HFF-Myc (cell line): ENCODE results near the gene ARID5B.
A peak's percentile ranks its signal among the peaks of the same experiment; 100 is the strongest.
"Not testable (repeated sequence)": the region's sequence is repeated elsewhere in the genome, so short reads cannot be mapped to it uniquely, and the experiment has no call there.

ENCODE experiments used
- DNase-seq: peaks from one replicate; pipeline ENCODE4 v3.0.0-alpha.2; 2011; ENCODE audit warnings: low read depth; ENCODE audit errors: extremely low read depth
- H3K4me3 ChIP-seq: replicated peaks from 2 replicates; pipeline ENCODE4 v1.5.1; 2011; ENCODE audit warnings: low read depth, mild to moderate bottlenecking, control low read depth, low read length
- TF ChIP-seq, protein P1 (sequence below): IDR thresholded peaks from 2 replicates; pipeline ENCODE4 v1.5.1; 2012; ENCODE audit warnings: mild to moderate bottlenecking, low read depth, low read length, control low read depth; ENCODE audit errors: missing control alignments

The ARID5B gene

DNA sequence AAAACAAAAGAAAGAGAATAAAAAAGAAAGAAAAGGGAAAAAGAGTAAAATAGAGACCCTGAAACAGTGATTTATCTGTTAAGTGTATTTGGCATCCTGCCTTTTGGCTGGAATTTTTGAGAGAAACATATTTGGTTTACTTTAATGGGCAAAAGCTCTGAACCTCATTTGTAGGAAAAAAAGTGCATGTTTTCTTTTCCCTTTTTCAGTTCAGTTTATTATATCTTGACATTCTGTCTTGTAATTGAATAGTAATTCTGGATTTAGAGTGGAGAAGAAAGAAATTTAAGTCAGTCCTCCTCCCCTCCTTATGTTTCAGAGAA, 69.5 kb downstream of the ARID5B start:
- no peak overlapping the region for H3K4me3 ChIP-seq
- TF ChIP-seq, protein P1, sequence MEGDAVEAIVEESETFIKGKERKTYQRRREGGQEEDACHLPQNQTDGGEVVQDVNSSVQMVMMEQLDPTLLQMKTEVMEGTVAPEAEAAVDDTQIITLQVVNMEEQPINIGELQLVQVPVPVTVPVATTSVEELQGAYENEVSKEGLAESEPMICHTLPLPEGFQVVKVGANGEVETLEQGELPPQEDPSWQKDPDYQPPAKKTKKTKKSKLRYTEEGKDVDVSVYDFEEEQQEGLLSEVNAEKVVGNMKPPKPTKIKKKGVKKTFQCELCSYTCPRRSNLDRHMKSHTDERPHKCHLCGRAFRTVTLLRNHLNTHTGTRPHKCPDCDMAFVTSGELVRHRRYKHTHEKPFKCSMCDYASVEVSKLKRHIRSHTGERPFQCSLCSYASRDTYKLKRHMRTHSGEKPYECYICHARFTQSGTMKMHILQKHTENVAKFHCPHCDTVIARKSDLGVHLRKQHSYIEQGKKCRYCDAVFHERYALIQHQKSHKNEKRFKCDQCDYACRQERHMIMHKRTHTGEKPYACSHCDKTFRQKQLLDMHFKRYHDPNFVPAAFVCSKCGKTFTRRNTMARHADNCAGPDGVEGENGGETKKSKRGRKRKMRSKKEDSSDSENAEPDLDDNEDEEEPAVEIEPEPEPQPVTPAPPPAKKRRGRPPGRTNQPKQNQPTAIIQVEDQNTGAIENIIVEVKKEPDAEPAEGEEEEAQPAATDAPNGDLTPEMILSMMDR = no peak
- DNase-seq = no peak

- no peak overlapping the region for H3K4me3 ChIP-seq
- no peak for DNase-seq
- TF ChIP-seq, protein P1 = no peak
Measured at GRCh38 chr10:61973169-61973568, 71.7 kb downstream of the ARID5B start.

GRCh38 chr10:61973906-61974305, 72.4 kb downstream of the ARID5B start:
- no peak for DNase-seq
- TF ChIP-seq, protein P1 = no peak
- no peak overlapping the region; the same call in 1 of the 2 replicates for H3K4me3 ChIP-seq

DNA sequence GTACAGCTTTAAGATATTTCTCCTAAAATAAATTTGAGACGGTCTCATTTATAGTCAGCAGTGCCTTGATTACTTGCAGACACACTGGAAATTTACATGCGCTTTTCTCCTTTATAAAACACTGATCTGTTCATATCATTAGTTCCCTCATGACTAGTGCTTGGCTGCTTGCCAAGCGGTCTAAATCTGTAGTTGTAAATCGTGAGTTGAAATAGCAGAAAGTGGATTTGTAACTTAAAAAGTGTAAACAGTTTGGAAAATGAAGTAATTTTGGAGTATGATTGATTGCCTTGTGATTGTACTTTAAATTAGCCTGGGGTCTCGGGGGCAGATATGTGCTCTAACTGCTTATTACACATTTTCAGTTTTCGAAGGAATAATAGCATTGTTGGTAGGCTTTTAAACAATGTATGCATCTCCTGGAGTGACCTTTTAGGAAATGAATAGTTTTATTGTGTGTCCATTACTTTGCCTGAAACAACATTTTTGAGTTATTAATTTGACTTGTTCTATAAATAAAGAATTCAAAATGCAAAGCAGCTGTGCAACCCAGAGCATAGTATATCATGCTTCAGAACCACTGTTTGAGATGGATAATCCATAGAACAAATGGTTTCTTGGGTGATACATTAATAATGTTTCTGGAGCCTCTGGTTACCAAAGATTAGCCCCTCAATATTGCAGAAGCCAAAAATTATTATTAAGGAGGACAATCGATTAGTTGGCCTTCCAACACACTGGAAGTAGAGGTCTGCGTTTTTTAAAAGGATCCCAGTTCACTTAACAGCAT, 73.3 kb downstream of the ARID5B start:
- DNase-seq = peak; percentile 63
- H3K4me3 ChIP-seq = peak overlapping the region; percentile 18
- TF ChIP-seq, protein P1 = no peak

DNA sequence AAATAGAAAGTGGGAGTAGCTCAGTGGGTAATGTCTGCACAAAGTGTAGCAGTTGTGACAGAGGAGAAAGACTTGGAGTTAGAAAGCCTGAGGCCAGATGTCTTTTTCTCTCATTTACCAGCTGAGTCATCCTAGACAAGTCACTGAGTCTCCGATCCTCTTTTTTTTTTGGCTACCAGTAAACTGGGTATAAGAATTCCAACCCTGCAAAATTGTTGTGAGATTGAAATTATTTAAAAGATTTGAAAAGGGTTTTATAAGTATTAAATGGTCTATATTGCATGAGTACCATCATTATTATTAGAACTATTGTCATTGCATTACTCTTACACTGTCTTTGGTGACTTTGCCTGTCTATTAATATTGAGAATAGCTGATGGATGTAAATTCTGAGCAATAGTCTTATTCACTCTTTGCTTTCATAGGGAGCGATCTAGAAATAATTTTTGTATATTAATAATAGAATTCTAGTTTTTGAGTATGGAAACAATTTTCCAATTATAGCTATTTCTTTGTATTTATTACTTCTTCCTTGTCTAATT, 74.0 kb downstream of the ARID5B start:
- H3K4me3 ChIP-seq = no peak overlapping the region
- TF ChIP-seq, protein P1 = no peak
- peak; percentile 78 for DNase-seq

- DNase-seq, H3K4me3 ChIP-seq: not testable (repeated sequence)
Measured at GRCh38 chr10:61976951-61977721, 75.6 kb downstream of the ARID5B start.

GRCh38 chr10:61978965-61979364, 77.5 kb downstream of the ARID5B start:
- DNase-seq = no peak
- TF ChIP-seq, protein P1 = no peak
- no peak overlapping the region for H3K4me3 ChIP-seq
